ENCODE results near the gene SSH2. TPM values are rescaled to one million over a fixed set of nuclear protein-coding genes. Genes with fewer than 3 reads are reported as not detected.

The SSH2 gene
- total and polyA plus RNA-seq, 9 of the 15 experiments (the other 6 are each of a cell fraction or from before 2014, with no cell fraction given): 3.9 to 16.1 (median 10.2) TPM

DNA sequence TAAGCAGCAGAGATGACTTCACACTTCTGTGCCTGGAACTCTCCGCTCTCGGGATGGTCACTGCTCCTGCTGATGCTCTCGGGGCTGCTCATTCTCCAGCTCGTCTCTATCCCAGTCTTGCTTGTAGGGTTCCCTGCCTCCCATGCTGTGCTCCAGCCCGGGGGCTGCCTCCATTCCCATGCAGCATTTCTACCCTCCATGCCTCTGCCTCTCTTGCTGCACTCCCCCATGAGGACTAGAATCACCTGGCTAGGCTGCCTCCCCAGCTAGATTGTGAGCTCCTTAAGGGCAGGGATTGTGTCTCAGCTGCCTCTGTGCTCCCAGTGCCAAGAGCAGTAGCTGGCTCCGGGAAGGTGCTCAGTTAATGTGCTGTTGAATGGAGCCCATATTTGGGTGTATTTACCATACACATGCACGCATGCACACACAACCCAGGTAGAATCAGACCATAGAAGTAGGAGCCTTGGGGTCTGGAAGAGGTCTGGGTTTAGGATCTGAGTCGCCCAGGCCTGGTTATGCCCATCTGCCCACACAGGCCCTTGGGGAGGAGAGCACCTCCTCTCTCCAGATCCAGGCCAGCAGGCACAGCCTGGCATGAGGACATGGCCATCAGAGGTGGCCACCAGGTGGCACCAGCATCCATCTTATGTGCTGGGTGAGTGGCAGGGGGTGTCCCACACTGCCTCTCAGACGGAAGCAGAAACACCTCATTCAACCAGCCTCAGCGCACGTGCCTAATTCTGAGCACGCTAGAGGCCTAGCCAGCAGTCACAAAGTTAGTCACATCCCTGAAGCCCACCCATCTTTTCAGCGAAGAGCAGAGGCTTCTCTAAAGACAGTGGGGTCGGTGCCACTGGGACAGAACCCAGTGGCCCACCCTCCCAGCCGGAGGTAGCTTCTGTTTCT is 349.9 kb downstream of the SSH2 start (continued):
- no peak for TF ChIP-seq CBX8 (IDR thresholded peaks at IDR 0.05; ENCODE audit: borderline replicate concordance, extremely low read depth, low read depth, low read length, poor library complexity, severe bottlenecking)
- no peak for TF ChIP-seq ZNF174 (CRISPR knock-in tag; IDR thresholded peaks at IDR 0.05)
- TF ChIP-seq BHLHE40 (IDR thresholded peaks at IDR 0.05; ENCODE audit: low read length): peak; percentile 91
- TF ChIP-seq ZNF354B (CRISPR knock-in tag; IDR thresholded peaks at IDR 0.05): no peak
- 0 out of 2 replicates have a peak, but pooled peaks have one; percentile 41 for TF ChIP-seq TCF7 (IDR thresholded peaks at IDR 0.05; ENCODE audit: borderline replicate concordance)
- TF ChIP-seq MEIS2 (IDR thresholded peaks at IDR 0.05; ENCODE audit: partially characterized antibody): peak; percentile 57
- TF ChIP-seq ARHGAP35 (IDR thresholded peaks at IDR 0.05; ENCODE audit: partially characterized antibody): no peak
- TF ChIP-seq POLR2A (conservative IDR thresholded peaks at IDR 0.05): no peak
- TF ChIP-seq PHTF2 (CRISPR knock-in tag; IDR thresholded peaks at IDR 0.05): no peak
- no peak for TF ChIP-seq RNF2 (IDR thresholded peaks at IDR 0.05)
- TF ChIP-seq MAZ (CRISPR knock-in tag; conservative IDR thresholded peaks at IDR 0.05 in 1 of 2, IDR thresholded peaks at IDR 0.05 in 1 of 2): peak; percentile 19 to 46; a peak in 2 of 4 replicates
- TF ChIP-seq, protein P1, sequence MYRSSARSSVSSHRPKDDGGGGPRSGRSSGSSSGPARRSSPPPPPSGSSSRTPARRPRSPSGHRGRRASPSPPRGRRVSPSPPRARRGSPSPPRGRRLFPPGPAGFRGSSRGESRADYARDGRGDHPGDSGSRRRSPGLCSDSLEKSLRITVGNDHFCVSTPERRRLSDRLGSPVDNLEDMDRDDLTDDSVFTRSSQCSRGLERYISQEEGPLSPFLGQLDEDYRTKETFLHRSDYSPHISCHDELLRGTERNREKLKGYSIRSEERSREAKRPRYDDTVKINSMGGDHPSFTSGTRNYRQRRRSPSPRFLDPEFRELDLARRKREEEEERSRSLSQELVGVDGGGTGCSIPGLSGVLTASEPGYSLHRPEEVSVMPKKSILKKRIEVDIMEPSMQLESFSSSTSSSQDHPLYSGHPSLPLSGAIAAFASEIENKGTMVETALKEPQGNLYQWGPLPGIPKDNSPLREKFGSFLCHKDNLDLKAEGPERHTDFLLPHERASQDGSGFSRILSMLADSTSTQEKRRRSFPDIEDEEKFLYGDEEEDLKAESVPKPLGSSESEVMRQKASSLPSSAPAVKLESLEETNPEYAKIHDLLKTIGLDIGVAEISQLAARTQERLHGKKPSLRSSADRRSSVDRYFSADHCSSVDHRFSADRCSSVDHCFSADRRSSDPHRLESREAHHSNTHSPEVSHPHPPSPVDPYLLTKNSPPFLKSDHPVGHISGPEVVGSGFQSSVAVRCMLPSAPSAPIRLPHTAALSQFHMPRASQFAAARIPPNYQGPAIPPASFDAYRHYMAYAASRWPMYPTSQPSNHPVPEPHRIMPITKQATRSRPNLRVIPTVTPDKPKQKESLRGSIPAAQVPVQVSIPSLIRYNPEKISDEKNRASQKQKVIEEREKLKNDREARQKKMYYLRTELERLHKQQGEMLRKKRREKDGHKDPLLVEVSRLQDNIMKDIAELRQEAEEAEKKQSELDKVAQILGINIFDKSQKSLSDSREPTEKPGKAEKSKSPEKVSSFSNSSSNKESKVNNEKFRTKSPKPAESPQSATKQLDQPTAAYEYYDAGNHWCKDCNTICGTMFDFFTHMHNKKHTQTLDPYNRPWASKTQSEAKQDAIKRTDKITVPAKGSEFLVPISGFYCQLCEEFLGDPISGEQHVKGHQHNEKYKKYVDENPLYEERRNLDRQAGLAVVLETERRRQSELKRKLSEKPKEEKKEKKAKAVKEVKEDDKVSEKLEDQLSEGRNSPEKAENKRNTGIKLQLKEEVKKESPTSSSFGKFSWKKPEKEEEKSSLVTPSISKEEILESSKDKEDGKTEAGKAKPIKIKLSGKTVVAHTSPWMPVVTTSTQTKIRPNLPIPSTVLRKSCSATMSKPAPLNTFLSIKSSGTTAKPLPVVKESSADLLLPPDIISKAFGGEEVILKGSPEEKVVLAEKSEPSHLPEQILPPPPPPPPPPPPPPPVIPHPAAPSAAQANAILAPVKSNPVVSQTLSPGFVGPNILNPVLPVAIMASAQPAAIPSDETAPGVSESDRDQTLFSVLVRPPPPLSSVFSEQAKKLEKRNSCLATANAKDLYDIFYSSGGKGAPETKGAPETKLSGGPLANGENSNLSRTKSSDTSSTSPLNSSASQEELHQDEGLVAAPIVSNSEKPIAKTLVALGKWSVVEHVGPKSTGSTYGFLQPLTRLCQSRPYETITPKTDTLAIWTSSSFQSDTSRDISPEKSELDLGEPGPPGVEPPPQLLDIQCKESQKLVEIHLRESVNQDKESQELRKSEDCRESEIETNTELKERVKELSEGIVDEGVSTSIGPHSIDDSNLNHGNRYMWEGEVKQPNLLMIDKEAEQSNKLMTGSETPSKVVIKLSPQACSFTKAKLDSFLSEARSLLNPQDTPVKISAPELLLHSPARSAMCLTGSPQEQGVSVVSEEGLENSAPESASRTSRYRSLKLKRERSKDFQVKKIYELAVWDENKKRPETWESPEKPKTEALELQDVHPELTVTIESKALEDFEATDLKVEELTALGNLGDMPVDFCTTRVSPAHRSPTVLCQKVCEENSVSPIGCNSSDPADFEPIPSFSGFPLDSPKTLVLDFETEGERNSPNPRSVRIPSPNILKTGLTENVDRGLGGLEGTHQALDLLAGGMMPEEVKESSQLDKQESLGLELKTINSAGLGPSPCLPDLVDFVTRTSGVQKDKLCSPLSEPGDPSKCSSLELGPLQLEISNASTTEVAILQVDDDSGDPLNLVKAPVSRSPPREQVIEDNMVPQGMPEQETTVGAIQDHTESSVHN (IDR thresholded peaks at IDR 0.05; ENCODE audit: borderline replicate concordance in 1 of 2, low read depth in 1 of 2): no peak
- TF ChIP-seq ELK3 (CRISPR knock-in tag; IDR thresholded peaks at IDR 0.05): no peak
- TF ChIP-seq FOSL1 (tag; conservative IDR thresholded peaks at IDR 0.05): no peak
- TF ChIP-seq FOXM1 (IDR thresholded peaks at IDR 0.05; ENCODE audit: low read depth): no peak
- no peak for TF ChIP-seq FOXM1 (CRISPR knock-in tag; IDR thresholded peaks at IDR 0.05; ENCODE audit: low read depth)
- no peak for TF ChIP-seq FUS (optimal IDR thresholded peaks at IDR 0.05; ENCODE audit: low read depth, low read length)
- TF ChIP-seq CC2D1A (IDR thresholded peaks at IDR 0.05): 0 out of 2 replicates have a peak, but pooled peaks have one; percentile 32
- peak; percentile 55; the same call in 1 of the 2 replicates for TF ChIP-seq CREM (IDR thresholded peaks at IDR 0.05; ENCODE audit: low read depth)
- no peak for TF ChIP-seq RBM15 (IDR thresholded peaks at IDR 0.05; ENCODE audit: insufficient read depth, low read length)
